GM12872 (cell line): ENCODE results near the gene MAML3.

Source experiments
- TF ChIP-seq, protein P1 (sequence below): IDR thresholded peaks from 3 replicates; pipeline ENCODE4 v1.5.1; 2011; ENCODE audit warnings: low read depth, mild to moderate bottlenecking, low read length, moderate library complexity; ENCODE audit not compliant: insufficient read depth

MAML3 gene

DNA sequence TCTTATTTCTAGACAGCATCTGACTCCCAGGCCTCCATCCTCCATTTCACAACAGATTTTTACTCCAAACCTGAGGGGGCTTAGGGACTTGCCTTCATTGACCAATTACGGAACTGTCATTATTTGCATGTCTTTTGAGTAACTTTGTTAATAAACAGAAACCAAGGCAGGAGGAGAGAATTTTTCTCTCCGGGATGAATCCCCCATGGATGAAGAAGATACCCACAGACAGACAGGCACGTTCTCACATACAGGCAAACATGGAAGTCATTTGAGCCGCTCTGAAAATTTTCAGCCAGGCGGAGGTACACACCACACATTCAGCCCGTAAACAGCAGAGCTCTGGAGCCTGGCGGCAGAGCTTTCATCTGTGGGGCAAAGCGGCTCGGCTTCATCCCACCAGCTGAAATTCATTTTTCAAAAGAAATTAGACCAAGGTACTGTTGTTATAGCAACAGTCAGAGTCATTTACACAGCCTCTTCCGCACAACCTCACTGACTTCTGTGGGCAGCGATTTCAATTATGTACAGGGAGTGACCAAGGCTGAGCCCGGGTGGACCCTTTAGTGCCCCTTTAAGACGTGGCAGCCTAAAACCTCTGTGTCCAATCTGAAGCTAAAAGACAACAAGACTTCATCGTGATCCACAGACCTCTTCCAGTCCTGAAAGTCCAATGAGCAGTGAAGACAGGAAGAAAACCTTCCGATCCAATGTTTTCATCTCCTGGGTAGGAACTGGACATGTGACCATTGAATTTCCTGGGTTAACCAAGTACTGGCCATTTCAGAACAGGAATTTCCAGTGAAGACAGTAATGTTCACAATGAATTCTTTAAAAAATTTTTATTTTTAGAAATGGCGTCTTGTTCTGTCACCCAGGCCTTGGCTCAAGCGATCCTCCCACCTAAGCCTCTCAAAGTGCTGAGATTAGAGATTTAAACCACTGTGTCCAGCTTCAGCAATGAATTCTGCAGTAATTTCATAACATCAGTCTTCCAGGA lies 251.4 kb downstream of the MAML3 start:
- TF ChIP-seq, protein P1, sequence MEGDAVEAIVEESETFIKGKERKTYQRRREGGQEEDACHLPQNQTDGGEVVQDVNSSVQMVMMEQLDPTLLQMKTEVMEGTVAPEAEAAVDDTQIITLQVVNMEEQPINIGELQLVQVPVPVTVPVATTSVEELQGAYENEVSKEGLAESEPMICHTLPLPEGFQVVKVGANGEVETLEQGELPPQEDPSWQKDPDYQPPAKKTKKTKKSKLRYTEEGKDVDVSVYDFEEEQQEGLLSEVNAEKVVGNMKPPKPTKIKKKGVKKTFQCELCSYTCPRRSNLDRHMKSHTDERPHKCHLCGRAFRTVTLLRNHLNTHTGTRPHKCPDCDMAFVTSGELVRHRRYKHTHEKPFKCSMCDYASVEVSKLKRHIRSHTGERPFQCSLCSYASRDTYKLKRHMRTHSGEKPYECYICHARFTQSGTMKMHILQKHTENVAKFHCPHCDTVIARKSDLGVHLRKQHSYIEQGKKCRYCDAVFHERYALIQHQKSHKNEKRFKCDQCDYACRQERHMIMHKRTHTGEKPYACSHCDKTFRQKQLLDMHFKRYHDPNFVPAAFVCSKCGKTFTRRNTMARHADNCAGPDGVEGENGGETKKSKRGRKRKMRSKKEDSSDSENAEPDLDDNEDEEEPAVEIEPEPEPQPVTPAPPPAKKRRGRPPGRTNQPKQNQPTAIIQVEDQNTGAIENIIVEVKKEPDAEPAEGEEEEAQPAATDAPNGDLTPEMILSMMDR, result no peak

- TF ChIP-seq, protein P1, result no peak
Measured at GRCh38 chr4:139901531-139902320, 252.3 kb downstream of the MAML3 start.

DNA sequence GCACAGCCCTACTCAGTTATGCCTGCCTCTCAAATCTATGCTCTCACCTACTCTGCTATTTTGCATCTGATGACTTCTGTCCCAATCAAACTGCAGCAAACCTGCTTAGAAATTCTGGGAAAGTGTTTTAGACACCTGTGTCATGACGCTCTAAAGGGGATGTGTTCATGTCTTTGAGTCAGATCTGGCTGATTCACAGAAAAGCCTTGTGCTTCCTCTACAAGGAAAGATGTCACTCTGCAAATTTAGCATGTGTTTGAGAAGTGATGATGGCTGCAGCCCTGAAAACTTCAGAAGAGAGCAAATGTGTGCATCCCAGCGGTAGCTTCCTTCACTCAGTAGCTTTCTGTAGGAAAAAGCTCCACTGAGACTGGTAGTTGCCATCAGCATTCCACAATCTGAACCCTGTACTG lies 253.0 kb downstream of the MAML3 start:
- TF ChIP-seq, protein P1, result no peak

DNA sequence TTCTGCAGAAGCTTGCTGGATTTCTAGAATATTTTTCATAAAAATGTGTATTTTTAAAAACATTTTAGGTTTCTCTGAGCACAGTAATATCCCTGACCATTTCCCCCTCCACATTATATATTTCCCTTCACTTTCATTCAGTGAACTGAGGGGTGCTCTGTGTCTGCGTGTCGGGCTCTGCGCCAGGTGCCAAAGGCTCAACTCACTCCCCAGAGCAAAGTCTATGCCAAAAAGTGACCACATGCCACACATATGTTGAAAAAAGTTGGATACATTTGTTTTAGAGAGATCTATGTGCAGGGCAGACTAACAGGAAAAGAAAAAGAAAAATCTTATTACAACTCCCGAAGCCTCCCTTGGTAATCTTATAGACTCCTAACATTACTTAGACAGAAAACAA lies 254.6 kb downstream of the MAML3 start:
- TF ChIP-seq, protein P1, result no peak

DNA sequence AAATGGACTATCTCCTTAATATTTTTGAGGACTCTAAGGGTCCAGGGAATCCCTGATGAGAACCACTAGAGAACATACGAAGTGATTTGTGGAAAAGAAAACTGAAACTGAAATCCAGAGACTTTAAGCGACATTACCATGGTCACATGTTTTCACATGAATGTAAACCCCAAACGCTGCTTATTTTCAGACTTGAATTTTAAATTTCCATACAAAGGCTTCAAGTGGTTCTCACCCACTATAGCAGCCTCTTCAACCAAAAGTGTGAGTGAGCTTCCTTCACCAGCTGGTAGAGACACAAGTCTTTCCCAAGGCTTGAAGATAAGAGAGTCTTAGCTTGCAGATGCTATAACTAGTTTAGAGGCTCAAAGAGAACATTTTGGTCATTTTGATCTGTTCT lies 255.7 kb downstream of the MAML3 start:
- TF ChIP-seq, protein P1, result no peak

DNA sequence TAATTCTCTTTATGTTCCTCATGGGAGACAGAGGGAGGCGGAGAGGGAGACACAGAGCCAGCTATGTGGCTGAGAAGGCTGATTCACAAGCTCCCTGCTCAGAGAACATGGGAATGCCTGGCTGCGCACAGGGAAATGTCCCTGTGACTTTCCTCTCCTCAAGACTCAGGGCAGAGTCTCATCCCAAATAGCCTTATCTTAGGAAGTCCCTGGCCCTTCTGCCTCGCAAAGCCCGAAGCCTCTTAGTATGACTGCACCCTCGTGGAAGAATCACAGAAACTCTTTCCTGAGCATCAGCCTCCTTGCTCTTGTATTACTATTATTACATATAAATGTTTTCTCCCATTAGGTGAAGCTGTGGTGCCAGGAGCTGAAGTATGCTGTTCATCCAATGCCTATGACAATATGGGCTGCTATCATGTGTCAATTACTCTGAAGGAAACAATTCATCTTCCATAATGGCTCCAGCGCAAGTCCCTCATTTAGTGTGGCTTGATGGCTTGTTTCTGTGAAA lies 257.8 kb downstream of the MAML3 start:
- TF ChIP-seq, protein P1, result no peak

- TF ChIP-seq, protein P1, result no peak
Measured at GRCh38 chr4:139893801-139894200, 260.2 kb downstream of the MAML3 start.
